GM18505 (cell line): ENCODE measurements around the gene SMIM5.

ENCODE experiments used
- ATAC-seq: cut with Tn5 transposase; IDR thresholded peaks from one replicate; pipeline ENCODE4 v1.9.1; 2021; ENCODE audit not compliant: unreplicated experiment
- POLR2A ChIP-seq: IDR thresholded peaks from 4 replicates; pipeline ENCODE4 v1.6.1; 2011; ENCODE audit warnings: borderline replicate concordance; ENCODE audit not compliant: insufficient read depth, insufficient read length; ENCODE audit errors: extremely low read depth

SMIM5 gene

DNA sequence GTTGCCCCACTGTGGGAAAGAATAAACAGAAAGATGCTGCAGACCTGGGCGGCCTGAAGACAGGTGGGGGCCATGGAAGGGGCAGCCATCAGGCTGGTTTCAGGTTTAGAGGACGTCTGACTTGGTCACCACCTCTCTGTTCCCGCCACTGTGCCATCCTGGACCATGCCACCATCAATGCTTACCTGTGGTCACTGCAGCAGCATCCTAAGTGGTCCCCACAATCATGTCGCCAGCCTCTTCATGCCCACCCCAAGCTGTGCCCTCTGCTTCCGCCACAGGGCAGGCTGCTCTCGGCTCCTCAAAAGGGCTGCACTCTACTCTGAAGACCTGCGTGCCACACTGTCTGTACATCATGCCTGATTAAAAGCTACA, 10.4 kb downstream of the SMIM5 start:
- no peak for ATAC-seq
- TF ChIP-seq POLR2A: no peak

DNA sequence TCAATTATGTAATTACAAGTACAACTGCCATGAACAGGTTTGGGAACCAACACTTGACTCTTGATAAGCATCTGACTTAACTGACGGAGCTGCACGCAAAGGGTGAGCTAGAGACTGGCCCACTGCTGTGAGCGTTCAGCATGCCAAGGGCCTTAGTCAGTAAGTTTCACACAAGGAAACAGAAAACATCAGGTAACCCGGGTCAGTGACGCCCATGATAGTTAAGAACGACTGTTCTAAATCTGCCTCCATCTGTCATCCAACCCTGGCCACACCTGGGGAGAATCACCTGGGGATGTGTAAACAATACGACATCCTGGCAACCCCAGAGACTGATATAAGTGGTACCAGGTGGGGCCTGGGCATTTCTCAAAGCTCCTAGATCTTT, 12.3 kb downstream of the SMIM5 start:
- ATAC-seq: no peak
- no peak for TF ChIP-seq POLR2A

DNA sequence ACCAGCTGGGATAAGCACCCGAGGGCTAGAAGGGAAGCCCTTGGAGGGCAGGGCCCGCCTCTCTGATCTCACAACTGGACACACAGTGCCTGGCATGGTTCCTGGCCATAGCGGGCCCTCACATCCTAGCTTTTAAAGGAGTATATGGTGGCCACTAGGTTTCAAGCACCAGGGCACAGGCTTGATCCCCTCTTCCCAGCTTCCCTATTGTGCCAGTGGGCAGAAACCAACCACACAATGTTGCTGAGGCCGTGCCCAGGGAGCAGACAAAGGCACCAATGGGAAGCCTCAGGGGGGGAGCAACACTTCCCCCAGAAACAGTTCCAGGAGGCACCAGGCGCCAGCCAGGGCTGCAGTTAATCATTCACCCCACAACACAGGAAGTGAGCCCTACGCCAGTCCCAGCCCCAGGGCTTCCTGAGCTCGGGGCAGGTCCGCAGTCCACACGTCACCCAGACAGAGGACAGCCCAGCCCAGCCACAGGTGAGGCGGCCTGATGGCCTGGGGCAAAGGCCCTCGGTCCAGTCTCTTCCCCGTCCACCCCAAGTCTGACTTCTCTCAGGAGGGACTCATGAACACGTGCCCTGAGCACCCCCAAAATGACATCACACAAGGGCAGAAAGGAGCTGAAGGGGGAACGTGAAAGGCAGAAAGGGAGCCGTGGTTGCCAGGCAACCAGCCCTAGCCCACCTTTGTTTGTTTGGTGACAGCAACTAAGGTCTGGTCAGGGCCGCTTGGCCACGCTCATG, 12.8 kb downstream of the SMIM5 start:
- peak; percentile 60 for ATAC-seq

DNA sequence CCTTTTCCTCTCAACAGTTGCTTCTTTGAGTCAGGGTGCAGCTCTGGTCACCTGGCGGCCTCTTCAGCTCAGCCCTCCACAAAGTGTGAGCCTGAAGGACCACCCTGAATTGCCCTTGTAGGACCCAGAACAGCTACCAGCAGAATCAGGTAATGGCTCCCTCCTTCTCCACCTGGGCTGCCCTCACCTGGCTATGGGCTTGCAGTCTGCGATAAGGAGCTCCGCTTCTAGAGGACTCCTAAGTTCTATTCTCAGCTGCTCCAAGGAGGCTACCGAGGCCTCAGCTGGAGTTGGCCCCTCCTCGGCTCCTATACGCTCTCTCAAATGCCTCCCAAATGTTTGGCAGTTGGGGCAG, 13.4 kb downstream of the SMIM5 start:
- TF ChIP-seq POLR2A: no peak
- no peak for ATAC-seq

More for the DNA sequence above, 12.8 kb downstream of the SMIM5 start:
- TF ChIP-seq POLR2A: peak; percentile 26

DNA sequence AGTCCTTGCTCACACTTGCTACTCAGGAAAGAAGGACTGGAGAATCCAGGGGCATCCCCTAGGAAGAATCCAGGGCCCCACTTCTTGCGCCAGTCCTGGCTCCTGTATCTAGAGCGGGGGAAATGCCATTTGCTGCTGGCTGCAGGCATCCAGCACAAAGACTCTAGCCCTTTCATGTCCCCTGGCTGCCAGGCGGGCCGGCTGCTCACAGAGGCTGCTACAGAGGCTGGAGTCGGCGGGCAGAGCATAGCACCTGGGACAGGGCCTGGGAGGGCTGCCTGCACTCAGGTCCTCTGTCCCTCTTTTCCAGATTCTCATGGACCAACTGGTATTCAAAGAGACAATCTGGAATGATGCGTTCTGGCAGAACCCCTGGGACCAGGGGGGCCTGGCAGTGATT, 13.8 kb downstream of the SMIM5 start:
- no peak for TF ChIP-seq POLR2A
- ATAC-seq: no peak

DNA sequence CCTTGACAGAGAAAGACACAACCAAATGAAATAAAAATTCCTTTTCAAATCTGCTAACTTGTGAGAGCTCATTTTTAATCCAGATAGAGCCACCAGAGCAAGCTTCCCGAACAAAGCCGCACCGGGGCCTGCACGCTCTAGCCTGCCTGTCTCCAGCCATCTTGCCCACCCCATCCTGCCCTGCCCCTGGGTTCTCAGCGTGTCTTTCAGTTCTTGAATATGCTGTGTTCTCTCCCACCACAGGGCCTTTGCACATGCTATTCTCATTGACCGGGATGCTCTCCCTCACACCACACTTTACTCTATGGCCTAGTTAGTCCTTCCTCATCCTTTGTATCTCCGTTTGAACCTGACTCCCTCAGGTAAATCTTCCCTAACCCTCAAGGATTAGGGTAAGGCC, 14.7 kb downstream of the SMIM5 start:
- no peak for TF ChIP-seq POLR2A
- ATAC-seq: no peak

DNA sequence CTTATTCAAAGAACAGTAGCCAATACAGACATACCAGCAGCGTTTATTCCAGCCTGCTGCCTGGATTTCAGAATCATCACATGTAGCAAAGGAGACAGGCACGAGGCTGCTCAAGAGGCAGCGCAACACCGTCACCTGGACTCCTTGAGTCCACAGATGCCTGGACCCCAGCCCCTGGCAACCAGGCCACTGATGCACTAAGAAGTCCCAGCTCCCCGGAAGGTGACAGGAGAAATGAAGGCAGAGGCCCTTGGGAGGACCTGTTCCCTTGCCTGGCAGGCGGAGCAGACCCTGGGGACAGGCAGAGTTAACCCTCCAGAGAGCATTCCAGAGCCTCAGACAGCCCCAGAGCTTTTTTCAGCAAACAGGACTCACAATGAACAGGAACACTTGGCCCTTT, 16.5 kb downstream of the SMIM5 start:
- ATAC-seq: no peak
- no peak for TF ChIP-seq POLR2A

DNA sequence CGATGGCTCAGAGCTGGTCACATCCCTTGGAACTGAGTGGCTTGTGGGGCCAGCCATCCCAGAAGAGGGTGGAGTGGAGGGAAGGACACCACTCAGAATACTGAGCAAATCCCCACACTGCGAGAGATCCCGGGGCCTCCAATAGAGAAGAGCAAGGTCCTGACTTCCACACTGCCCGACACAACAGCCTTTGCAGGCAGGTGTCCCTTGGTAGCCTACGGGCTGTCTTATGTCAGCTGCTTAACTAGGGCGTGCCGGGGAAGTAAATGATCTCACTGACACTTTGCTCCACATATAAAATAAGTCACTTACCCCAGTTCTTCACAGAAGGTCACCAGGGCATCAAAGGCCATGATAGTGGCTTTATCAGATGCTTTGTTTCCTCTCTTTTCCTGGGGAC, 17.6 kb downstream of the SMIM5 start:
- TF ChIP-seq POLR2A: no peak
- no peak for ATAC-seq

DNA sequence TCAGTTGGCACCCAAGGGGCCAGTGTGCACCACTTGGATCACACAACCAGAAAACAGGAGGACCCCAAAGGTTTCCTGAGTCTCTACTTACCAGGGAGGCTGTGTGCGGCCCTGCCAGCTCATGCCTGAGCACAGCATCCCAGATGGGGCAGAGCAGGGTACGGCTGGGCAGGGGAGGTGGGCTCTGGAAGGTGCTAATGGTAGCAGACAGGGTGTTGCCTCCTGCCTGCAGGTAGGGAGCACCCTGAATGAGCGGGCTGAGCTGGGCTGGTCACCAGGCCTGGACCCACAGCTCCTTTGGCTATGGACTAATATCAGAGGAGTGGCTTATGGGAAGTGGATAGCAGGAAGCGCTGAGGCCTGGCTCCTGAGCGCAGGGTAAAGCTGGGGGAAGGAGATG, 19.1 kb downstream of the SMIM5 start:
- no peak for TF ChIP-seq POLR2A

DNA sequence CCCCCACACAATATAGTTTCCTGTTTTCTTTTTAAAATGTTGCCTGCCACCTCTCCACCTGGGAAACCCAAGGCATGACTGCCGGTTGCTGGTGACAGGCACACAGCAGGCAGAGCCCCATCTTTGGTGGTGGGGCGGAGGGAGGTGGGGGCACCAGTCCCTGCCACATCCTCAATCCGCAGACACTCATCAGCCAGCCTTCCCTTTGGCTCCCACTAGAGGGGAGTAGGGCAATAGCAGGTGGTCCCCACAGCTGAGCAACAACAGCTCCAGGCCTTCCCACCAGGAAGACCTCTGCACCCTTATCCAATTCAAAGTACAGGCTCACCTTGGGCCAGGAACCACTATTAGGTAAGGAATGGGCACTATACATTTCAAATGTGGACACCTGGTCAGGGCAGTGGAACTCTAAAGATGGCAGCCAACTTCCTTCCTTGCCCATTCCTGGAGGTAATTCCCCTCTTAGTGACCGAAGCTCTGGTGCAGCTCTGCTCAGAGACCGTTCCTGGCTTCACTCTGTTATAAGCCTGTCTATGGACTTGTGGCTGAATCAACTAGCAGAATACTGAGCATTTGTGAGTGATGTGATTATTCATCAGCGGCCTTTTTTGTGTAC, 19.8 kb downstream of the SMIM5 start:
- no peak for TF ChIP-seq POLR2A
- ATAC-seq: no peak

More for the DNA sequence above, 19.1 kb downstream of the SMIM5 start:
- no peak for ATAC-seq

DNA sequence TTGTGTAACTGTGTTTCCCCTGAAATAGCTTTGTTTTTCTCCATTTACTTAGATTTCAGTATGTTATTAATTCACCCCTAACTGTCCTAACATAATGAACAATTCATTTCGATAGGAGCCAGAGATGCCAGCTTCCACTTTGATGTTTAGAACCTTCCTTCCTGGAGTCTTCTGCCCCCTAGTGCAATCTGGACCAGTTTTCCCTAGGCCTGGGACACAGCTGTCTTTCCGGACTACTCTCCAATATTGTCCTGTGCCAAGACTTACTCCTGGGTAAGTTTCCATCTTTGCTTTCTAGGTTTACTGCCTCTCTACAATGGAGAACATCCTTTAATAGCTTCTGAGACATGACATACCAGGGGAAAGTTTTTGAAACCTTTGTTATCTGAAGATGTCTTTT, 20.9 kb downstream of the SMIM5 start:
- no peak for TF ChIP-seq POLR2A
- ATAC-seq: no peak

DNA sequence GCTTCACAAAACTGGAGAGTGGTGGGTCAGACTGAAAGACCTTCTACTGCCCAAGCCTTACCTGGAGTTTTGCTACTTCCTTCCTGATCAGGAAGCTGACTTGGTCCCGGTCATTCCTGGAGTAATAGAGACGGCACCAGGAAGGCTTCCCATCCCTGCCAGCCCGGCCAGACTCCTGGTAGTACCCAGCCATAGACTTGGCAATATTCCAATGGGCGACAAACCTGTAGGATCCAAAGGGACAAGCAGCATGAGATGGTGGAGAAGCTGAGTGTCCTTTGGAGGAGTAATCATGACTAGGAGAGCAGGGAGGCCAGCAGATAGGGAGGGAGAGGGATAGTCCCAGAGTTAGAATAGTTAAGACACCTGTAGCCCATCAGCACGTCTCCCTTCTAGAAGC, 25.0 kb downstream of the SMIM5 start:
- no peak for ATAC-seq
- no peak for TF ChIP-seq POLR2A

DNA sequence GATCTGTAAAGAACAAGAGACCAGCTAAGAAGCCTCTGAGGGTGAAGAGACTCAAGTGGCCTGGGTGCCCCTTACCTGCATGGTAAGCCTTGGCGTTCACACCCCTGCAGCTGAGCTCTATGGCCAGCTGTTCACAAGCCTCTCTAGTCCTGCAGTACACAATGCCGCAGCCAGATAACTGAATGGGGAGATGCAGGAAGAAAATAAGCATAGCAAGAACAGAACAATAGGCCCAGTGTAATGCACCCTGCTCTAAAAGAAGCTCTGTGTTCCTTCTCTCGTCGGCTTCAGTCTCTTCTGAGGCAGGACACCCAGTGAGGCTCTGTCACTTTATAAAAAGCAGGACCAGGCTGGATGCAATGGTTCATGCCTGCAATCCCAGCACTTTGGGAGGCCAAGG, 28.3 kb downstream of the SMIM5 start:
- no peak for ATAC-seq

DNA sequence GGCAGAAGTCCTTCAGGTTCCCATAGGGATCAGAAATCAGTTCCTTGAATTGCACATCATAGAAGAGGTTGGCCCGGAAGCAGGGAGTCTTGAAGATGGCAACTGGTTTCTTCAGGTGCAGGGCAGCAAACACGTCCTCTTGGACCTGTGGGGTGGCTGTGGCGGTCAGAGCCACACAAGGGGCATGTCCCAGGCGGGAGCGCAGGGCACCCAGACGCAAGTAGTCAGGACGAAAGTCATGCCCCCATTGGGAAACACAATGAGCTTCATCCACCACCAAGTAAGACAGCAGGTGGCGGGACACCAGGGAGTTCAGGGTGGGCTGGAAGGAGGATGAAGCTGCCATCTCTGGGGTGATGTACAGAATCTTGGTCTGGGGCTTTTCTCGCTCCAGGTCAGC, 29.3 kb downstream of the SMIM5 start:
- no peak for TF ChIP-seq POLR2A
- ATAC-seq: no peak

More for the DNA sequence above, 28.3 kb downstream of the SMIM5 start:
- no peak for TF ChIP-seq POLR2A

DNA sequence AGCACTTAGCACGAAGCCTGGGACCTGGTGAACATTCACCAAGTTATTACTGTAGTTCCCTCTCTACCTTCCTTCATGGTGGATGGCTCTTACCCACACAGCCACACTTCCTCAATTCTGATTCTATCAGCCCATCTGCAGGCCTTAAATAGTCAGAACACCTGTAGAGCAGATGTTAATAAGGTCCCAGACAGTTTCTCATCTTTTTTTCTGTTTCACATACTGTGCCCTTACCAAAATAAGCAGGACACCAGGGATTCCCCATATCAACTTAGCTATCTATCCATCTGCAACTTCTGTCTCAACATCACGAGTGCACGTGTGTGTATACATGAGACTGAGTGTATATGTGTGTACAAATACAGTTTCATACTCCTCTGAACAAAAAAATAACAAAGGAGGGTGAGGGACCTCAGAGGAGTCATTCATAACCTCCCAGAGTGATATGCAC, 30.9 kb downstream of the SMIM5 start:
- ATAC-seq: peak; percentile 50
- no peak for TF ChIP-seq POLR2A

DNA sequence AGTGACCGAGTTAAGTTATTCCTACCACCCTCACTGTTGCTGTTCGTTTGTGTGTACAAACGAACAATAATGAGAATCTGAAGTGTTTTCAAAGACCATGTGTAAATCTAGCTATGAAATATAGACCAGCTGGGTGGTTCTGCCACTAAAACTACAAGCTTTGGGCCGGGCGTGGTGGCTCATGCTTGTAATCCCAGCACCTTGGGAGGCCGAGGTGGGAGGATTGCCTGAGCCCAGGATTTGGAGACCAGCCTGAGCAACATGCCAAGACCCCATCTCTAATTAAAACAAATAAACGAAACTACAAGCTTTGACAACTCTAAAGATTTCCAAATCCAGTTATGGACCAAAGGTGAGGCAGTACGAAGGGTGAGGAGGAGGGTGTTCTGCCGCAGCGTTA, 32.7 kb downstream of the SMIM5 start:
- no peak for ATAC-seq
- TF ChIP-seq POLR2A: no peak
